OCI-LY3 (cell line): ENCODE measurements around the gene CYP46A1.

Experiments used
- H2AFZ ChIP-seq: fragments of 200-600, 300-600 bp; shearing (Covaris generic); 2 replicates; pipeline ENCODE4 v1.6.0; 2014; ENCODE audit warnings: antibody characterized with exemption, low read depth, low read length
- H3K27ac ChIP-seq: fragments of 200-600, 300-600 bp; sonication (generic); 2 replicates; pipeline ENCODE4 v1.5.1; 2014; ENCODE audit warnings: mild to moderate bottlenecking, low read length, moderate library complexity, mixed read lengths
- H3K27me3 ChIP-seq: fragments of 200-600, 300-600 bp; sonication (generic); 2 replicates; pipeline ENCODE4 v1.6.1; 2014; ENCODE audit warnings: low read depth, low read length, mixed read lengths
- H3K36me3 ChIP-seq: fragments of 200-600, 300-600 bp; sonication (generic); replicated peaks from 2 replicates; pipeline ENCODE3; 2014; ENCODE audit warnings: low read depth, low read length, mixed read lengths
- H3K4me1 ChIP-seq: fragments of 300-600, 200-600 bp; sonication (generic); 2 replicates; pipeline ENCODE4 v1.6.1; 2014; ENCODE audit warnings: low read length, mixed read lengths
- H3K4me2 ChIP-seq: fragments of 200-600, 300-600 bp; sonication (generic); 2 replicates; pipeline ENCODE4 v1.6.1; 2014; ENCODE audit warnings: low read length, mixed read lengths
- H3K4me3 ChIP-seq: fragments of 300-600, 200-600 bp; sonication (generic); 2 replicates; pipeline ENCODE4 v1.5.1; 2014; ENCODE audit warnings: antibody characterized with exemption, mild to moderate bottlenecking, low read length, moderate library complexity
- H3K79me2 ChIP-seq: fragments of 300-600, 200-600 bp; shearing (Covaris generic); 2 replicates; pipeline ENCODE4 v1.6.1; 2014; ENCODE audit warnings: mild to moderate bottlenecking, low read length, mixed read lengths
- H3K9ac ChIP-seq: fragments of 300-600, 200-600 bp; shearing (Covaris generic); 2 replicates; pipeline ENCODE4 v1.6.0; 2014; ENCODE audit warnings: mild to moderate bottlenecking, low read length, moderate library complexity
- H3K9me3 ChIP-seq: fragments of 200-600, 300-600 bp; shearing (Covaris generic); 2 replicates; pipeline ENCODE4 v1.6.1; 2014; ENCODE audit warnings: low read length, mixed read lengths; ENCODE audit not compliant: insufficient read depth
- H4K20me1 ChIP-seq: fragments of 200-600, 300-600 bp; sonication (generic); 2 replicates; pipeline ENCODE4 v1.6.1; 2016; ENCODE audit warnings: low read length, mixed read lengths; ENCODE audit not compliant: insufficient read depth
- EZH2phosphoT487 ChIP-seq: fragments of 200-600 bp; shearing (Covaris generic); IDR thresholded peaks from 2 replicates; pipeline ENCODE4 v1.6.1; 2018; ENCODE audit warnings: antibody characterized with exemption, mixed run types, low read depth
- TF ChIP-seq, protein P1 (sequence below): fragments of 200-600, 300-600 bp; sonication (generic); IDR thresholded peaks from 2 replicates; pipeline ENCODE4 v1.5.1; 2014; ENCODE audit warnings: antibody characterized with exemption, low read length, low read depth

The CYP46A1 gene

DNA sequence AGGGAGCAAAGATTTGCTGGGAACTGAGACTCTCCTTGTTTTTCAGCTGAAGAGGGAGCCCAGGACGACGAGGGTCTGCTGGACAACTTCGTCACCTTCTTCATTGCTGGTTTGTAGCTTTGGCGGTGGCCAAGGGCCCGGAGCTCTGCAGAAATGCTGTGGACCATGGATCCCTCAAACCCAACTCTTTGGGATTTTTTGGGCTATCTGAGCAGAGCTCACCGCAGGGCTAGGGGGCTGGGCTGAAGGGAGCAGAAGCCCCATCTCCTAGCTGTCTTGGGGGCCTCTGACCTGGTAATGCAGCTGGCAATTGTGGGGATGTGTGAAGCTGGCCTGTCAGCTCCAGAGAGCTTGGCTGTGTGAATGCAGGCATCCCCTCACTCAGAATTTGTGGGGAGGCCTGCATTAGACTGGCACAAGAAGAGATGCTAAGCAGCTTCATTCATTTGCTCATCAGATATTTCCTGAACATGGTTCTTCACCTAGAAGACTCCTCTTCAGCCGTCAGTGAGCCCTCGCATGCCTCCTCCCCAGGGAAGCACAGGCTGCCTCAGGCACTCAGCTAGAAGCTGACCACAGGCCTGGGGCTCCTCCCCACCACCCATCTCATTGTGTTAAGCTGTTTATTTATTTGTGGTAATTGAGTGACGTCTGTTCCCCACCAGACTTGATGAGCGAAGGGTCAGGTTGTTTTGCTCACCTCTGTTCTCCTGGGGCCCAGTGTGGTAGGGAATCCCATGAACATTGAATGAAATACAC is 32.2 kb downstream of the CYP46A1 start:
- Histone ChIP-seq H2AFZ (no peak overlapping the region), H3K36me3 (no peaks in the 10 kb centered on the region)

DNA sequence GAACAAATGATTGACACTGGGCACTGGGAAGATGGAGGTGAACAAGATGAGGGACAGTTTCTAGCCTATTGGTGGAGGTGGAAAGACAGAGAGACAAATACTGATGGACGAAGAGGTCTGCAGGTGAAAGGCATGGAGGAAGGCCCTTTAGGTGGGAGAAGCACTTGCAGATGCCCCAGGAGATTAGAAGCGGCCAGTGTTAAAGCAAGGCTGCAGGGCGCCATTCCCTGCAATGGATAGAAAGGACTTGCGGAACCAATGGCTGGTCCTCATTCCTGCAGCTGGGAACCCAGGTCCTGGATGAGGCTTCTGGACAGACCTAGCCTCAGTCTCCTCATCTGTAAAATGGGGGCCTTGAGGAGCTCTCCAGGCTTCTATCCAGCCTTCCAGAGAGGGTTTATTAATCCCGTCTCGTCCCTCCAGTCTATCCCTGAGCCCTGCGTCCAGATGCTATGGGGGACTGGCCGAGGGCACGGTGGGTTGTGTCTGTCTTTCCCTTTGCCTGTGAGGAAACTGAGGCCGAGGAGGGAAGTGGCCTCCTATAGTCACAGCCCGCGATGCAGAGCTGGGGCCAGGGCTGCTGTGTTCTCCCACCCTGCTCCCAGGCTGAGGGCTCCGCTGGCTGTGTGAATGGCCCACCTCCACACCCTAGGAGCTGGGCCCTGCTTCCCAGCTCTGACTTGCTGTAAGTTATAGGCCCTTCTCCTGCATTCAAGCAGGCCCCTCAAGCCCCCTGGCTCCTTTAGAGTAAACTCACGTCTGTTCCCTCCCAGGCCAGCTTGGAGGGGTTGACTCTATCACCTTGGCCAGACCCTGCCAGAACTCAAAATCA is 33.0 kb downstream of the CYP46A1 start:
- Histone ChIP-seq H3K4me1 (peaks cover 19% of the 10 kb centered on the region), H3K79me2 (no peaks in the 10 kb centered on the region), H3K9me3 (no peaks in the 10 kb centered on the region), H3K9ac (no peak overlapping the region), H2AFZ (no peak overlapping the region), H3K36me3 (no peaks in the 10 kb centered on the region), H3K4me2 (no peak overlapping the region), H3K27me3 (peaks cover 45% of the 10 kb centered on the region), H3K4me3 (no peak overlapping the region), H3K27ac (no peak overlapping the region), H4K20me1 (no peaks in the 10 kb centered on the region)
- no peak for TF ChIP-seq EZH2phosphoT487
- TF ChIP-seq, protein P1, sequence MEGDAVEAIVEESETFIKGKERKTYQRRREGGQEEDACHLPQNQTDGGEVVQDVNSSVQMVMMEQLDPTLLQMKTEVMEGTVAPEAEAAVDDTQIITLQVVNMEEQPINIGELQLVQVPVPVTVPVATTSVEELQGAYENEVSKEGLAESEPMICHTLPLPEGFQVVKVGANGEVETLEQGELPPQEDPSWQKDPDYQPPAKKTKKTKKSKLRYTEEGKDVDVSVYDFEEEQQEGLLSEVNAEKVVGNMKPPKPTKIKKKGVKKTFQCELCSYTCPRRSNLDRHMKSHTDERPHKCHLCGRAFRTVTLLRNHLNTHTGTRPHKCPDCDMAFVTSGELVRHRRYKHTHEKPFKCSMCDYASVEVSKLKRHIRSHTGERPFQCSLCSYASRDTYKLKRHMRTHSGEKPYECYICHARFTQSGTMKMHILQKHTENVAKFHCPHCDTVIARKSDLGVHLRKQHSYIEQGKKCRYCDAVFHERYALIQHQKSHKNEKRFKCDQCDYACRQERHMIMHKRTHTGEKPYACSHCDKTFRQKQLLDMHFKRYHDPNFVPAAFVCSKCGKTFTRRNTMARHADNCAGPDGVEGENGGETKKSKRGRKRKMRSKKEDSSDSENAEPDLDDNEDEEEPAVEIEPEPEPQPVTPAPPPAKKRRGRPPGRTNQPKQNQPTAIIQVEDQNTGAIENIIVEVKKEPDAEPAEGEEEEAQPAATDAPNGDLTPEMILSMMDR = no peak

More for the DNA sequence above, 32.2 kb downstream of the CYP46A1 start:
- H3K27me3 ChIP-seq = peaks cover 50% of the 10 kb centered on the region
- no peak overlapping the region for H3K27ac ChIP-seq
- no peak overlapping the region for H3K9ac ChIP-seq
- H3K79me2 ChIP-seq = no peaks in the 10 kb centered on the region
- H3K4me3 ChIP-seq = no peak overlapping the region
- TF ChIP-seq EZH2phosphoT487 = no peak
- TF ChIP-seq, protein P1 = no peak
- H3K9me3 ChIP-seq = no peaks in the 10 kb centered on the region
- H4K20me1 ChIP-seq = no peaks in the 10 kb centered on the region
- H3K4me1 ChIP-seq = peaks cover 19% of the 10 kb centered on the region
- H3K4me2 ChIP-seq = no peak overlapping the region

DNA sequence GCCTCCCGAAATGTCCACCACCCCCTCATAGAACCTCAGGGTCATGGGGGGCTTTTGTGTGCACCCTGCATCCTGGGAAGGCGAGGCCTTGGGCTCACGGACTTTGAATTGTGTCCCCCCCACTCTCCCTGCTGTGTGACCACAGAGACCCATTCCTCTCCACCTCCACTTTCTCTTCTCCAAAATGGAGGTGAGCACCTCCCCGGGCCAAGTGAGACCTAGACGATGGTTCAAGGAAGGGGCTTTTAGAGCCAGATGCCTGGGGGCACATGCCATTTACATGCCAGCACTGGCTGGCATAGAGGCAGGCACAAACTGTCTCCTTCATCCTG is 33.5 kb downstream of the CYP46A1 start:
- Histone ChIP-seq H3K4me1 (peaks cover 19% of the 10 kb centered on the region), H3K4me3 (peak overlapping the region; percentile 62; the same call in 1 of the 2 replicates), H3K27ac (no peak overlapping the region), H3K36me3 (no peaks in the 10 kb centered on the region), H3K9me3 (no peaks in the 10 kb centered on the region), H3K27me3 (peaks cover 48% of the 10 kb centered on the region), H2AFZ (no peak overlapping the region), H3K79me2 (no peaks in the 10 kb centered on the region), H3K9ac (no peak overlapping the region), H4K20me1 (no peaks in the 10 kb centered on the region), H3K4me2 (peak overlapping the region; percentile 84)
- TF ChIP-seq EZH2phosphoT487 = no peak
- TF ChIP-seq, protein P1 = no peak
